KOPT-K1 (cell line): ENCODE data around the gene ITGA3.

Experiments
- H3K27ac ChIP-seq: fragments of 200-600 bp; sonication (generic); 2 replicates; pipeline ENCODE4 v1.5.1; 2016; ENCODE audit warnings: antibody characterized with exemption, mild to moderate bottlenecking, low read depth, low read length; ENCODE audit not compliant: poor library complexity, severe bottlenecking
- H3K36me3 ChIP-seq: fragments of 200-600 bp; sonication (generic); 2 replicates; pipeline ENCODE4 v1.5.1; 2017; ENCODE audit warnings: antibody characterized with exemption, mild to moderate bottlenecking, low read length, moderate library complexity; ENCODE audit not compliant: insufficient read depth
- H3K9me3 ChIP-seq: fragments of 200-600 bp; sonication (generic); 2 replicates; pipeline ENCODE4 v1.5.1; 2017; ENCODE audit warnings: antibody characterized with exemption, low read length, mild to moderate bottlenecking; ENCODE audit not compliant: insufficient read depth, poor library complexity, severe bottlenecking

The ITGA3 gene

GRCh38 chr17:50044483-50044882, 11.4 kb upstream of the ITGA3 start:
- Histone ChIP-seq H3K27ac (no peak overlapping the region), H3K9me3 (no peaks in the 10 kb centered on the region), H3K36me3 (no peaks in the 10 kb centered on the region)

- Histone ChIP-seq H3K27ac (no peak overlapping the region), H3K9me3 (no peaks in the 10 kb centered on the region), H3K36me3 (no peaks in the 10 kb centered on the region)
These were observed 10.8 kb upstream of the ITGA3 start for GRCh38 chr17:50045154-50045553.

DNA sequence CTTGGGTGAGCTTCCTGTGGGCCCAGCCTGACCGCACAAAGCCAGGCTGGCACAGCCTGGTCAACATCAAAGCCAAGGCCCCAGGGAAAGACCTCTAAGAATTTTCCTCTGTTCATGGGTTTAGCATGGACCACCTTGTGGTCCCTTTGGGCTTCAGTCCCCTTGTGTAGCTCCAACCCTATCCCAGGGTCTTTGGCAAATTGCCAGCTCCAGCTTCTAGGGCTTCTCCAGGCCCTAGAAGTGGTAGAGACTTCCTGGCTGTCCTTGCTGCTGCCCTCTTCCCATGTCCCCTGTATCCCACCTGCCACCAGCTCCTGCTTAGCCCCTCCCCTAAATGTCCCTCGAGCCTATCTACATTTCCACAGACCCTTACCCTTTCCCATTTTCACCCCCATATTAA, 9.7 kb upstream of the ITGA3 start:
- H3K9me3 ChIP-seq, result no peaks in the 10 kb centered on the region
- H3K36me3 ChIP-seq, result no peaks in the 10 kb centered on the region
- no peak overlapping the region for H3K27ac ChIP-seq

DNA sequence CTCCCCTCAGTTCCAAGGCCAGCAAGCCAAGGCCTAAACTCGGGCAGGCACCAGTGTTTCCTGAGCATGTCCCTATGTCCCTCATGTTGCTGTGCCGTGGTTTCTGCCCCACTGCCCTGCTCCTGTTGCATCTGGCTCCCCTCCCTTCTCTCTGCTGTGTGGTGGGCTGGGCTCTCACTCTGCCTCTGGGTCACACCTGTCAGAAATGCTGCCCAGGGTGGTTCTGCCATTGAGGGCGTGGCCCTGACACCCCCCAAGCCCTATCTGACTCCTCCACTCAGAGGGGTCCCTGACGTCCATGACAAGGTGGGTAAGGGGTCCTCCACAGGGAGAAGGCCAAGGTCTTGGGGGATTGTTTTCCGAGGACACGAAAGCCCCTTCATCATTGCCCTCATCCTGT, 9.2 kb upstream of the ITGA3 start:
- no peaks in the 10 kb centered on the region for H3K9me3 ChIP-seq
- no peak overlapping the region for H3K27ac ChIP-seq
- H3K36me3 ChIP-seq, result no peaks in the 10 kb centered on the region

DNA sequence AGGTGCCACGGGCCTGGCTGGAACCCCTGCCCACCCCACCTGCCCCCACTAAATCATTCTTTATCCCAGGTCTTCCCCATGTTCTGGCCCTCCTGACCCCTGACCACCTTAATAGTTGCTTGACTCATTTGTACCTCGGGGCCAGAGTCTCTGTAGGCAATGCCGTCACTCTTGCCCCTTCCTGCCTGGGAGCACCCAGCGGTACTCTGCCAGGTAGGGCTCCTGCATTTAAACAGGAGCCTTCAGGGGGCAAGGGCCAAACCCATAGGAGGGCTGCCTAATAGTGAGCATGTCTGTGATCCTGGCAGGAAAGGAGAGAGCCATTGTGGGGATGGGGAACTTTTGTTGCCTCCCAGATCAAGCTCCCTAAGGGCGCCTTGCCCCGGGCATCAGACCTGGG, 8.8 kb upstream of the ITGA3 start:
- no peak overlapping the region for H3K27ac ChIP-seq
- H3K9me3 ChIP-seq, result no peaks in the 10 kb centered on the region
- H3K36me3 ChIP-seq, result no peaks in the 10 kb centered on the region

DNA sequence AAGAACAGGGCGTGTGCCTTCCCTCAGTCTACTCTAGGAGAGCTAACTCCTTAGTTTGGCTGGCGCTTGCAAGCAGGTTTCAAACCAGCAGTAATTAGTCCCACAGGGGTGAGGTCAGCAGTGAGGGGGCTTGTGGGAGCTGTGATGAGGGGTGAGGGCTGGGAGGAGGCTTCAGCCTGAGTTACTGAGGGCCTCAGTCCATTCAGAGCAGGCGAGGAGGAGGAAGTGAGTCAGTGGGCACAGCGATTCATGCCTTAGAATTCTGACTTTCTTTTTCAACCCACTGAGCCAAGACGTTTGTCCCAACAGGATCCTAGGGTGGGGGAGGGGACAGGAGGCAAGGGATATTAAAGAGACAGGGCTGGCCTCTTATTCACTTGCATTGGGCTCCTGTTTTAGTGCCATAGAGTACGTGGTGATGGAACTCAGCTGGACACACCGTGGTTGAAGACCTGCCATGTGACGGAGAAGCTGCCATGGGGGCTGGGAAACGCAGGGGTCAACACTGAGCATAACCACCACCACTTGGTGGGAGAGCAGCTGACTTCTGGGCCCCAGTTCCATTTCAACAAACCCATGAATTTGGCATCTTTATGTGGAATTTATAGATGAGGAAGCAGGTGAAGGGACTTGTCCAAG, 8.3 kb upstream of the ITGA3 start:
- Histone ChIP-seq H3K9me3 (no peaks in the 10 kb centered on the region), H3K27ac (no peak overlapping the region), H3K36me3 (no peaks in the 10 kb centered on the region)

DNA sequence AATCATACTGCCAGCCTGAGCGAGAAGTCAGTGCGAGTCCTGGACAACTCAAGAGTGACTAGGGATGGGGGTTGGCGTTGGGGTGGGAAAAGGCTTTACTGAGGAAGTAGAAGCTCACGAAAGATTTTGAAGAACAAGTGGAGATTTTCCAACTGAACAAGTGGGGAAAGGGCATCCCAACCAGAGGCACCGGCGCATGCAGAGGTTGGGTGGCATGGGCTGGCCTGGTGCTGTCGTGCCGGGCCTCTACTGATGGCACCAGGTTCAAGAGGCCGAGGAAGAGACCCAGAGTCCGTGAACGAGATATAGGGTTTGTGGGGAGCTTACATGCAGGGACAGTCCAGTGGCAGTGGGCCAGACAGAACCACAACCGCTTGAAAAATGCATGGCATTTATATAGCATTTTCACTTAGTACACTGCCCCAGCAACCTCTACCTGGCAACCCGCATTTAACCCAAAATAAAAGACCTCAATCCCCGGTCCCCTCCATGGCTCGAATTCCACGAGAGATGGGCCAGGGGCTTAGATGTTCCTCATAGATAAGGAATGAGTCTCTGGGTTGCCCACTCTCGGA, 7.7 kb upstream of the ITGA3 start:
- Histone ChIP-seq H3K9me3 (no peaks in the 10 kb centered on the region), H3K27ac (no peak overlapping the region), H3K36me3 (no peaks in the 10 kb centered on the region)

GRCh38 chr17:50048988-50049387, 6.9 kb upstream of the ITGA3 start:
- no peaks in the 10 kb centered on the region for H3K36me3 ChIP-seq
- H3K27ac ChIP-seq, result no peak overlapping the region
- no peaks in the 10 kb centered on the region for H3K9me3 ChIP-seq

- Histone ChIP-seq H3K36me3 (no peaks in the 10 kb centered on the region), H3K9me3 (no peaks in the 10 kb centered on the region), H3K27ac (no peak overlapping the region)
These were observed 6.3 kb upstream of the ITGA3 start for GRCh38 chr17:50049636-50050035.

GRCh38 chr17:50050431-50051032, 5.4 kb upstream of the ITGA3 start:
- no peaks in the 10 kb centered on the region for H3K9me3 ChIP-seq
- H3K36me3 ChIP-seq, result no peaks in the 10 kb centered on the region
- no peak overlapping the region for H3K27ac ChIP-seq

GRCh38 chr17:50051082-50051576, 4.8 kb upstream of the ITGA3 start:
- no peaks in the 10 kb centered on the region for H3K36me3 ChIP-seq
- no peak overlapping the region for H3K27ac ChIP-seq
- H3K9me3 ChIP-seq, result no peaks in the 10 kb centered on the region

- no peak overlapping the region for H3K27ac ChIP-seq
- no peaks in the 10 kb centered on the region for H3K9me3 ChIP-seq
- no peaks in the 10 kb centered on the region for H3K36me3 ChIP-seq
These were observed 4.3 kb upstream of the ITGA3 start for GRCh38 chr17:50051606-50052005.

DNA sequence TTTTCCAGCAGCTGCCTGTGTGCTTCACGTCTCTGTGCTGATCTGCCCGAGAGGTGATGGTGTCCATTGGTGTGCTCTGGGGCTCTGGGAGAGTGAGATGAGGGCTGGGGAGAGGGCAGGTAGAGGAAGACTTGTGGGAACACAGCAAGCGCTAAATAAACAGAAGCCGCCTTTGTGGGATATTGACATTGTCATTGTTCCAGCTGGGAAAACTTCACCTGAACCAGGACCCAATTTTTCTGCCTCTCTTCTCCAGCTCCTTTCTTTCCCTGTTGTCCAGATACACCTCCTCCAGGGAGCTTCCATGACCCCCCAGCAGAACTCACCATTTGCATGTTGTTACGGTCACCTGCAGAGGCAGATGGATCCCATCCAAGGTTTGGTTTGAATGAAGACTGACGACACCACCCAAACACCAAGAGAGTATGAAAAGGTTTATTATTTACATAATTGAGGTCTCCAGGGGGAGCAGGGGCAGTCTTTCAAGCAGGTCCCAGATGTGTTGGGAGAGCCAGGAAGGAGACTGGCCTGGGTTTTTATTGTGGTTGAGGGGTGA, 3.6 kb upstream of the ITGA3 start:
- no peaks in the 10 kb centered on the region for H3K9me3 ChIP-seq
- H3K36me3 ChIP-seq, result no peaks in the 10 kb centered on the region
- no peak overlapping the region for H3K27ac ChIP-seq

- H3K9me3 ChIP-seq, result no peaks in the 10 kb centered on the region
- no peaks in the 10 kb centered on the region for H3K36me3 ChIP-seq
- H3K27ac ChIP-seq, result no peak overlapping the region
These were observed 2.9 kb upstream of the ITGA3 start for GRCh38 chr17:50052822-50053653.

- no peak overlapping the region for H3K27ac ChIP-seq
- no peaks in the 10 kb centered on the region for H3K9me3 ChIP-seq
- H3K36me3 ChIP-seq, result no peaks in the 10 kb centered on the region
These were observed 2.3 kb upstream of the ITGA3 start for GRCh38 chr17:50053654-50053960.
